Measurements from ENCODE around the gene SAMHD1.
"Not testable (repeated sequence)": the region's sequence is repeated elsewhere in the genome, so short reads cannot be mapped to it uniquely, and the experiment has no call there.

SAMHD1 gene

GRCh38 chr20:36916199-36916598 is 35.3 kb downstream of the SAMHD1 start:
- no peak for DNase-seq (ENCODE audit: low read depth in 3 of 3)

GRCh38 chr20:36908603-36909002 is 42.9 kb downstream of the SAMHD1 start:
- DNase-seq (ENCODE audit: low read depth in 3 of 3), result no peak

GRCh38 chr20:36906086-36906485 is 45.4 kb downstream of the SAMHD1 start:
- not testable (repeated sequence) for DNase-seq (ENCODE audit: low read depth in 3 of 3)

GRCh38 chr20:36905566-36905965 is 45.9 kb downstream of the SAMHD1 start:
- not testable (repeated sequence) for DNase-seq (ENCODE audit: low read depth in 3 of 3)

GRCh38 chr20:36904690-36905089 is 46.8 kb downstream of the SAMHD1 start:
- no peak for DNase-seq (ENCODE audit: low read depth in 3 of 3)

- no peak for DNase-seq (ENCODE audit: low read depth in 3 of 3)
Measured at GRCh38 chr20:36895036-36895435, 56.5 kb downstream of the SAMHD1 start.

- DNase-seq (ENCODE audit: low read depth in 3 of 3), result no peak
Measured at GRCh38 chr20:36893801-36894200, 57.7 kb downstream of the SAMHD1 start.

- no peak for DNase-seq (ENCODE audit: low read depth in 3 of 3)
Measured at GRCh38 chr20:36891211-36891610, 60.3 kb downstream of the SAMHD1 start.

- no peak for DNase-seq (ENCODE audit: low read depth in 3 of 3)
Measured at GRCh38 chr20:36890586-36890985, 60.9 kb downstream of the SAMHD1 start.

- no peak for DNase-seq (ENCODE audit: low read depth in 3 of 3)
Measured at GRCh38 chr20:36888880-36889516, 62.5 kb downstream of the SAMHD1 start.

GRCh38 chr20:36887752-36888090 is 63.8 kb downstream of the SAMHD1 start:
- DNase-seq (ENCODE audit: low read depth in 3 of 3), result no peak

GRCh38 chr20:36886859-36887751 is 64.4 kb downstream of the SAMHD1 start:
- peak; percentile 69 to 83 (median 70) for DNase-seq (ENCODE audit: low read depth in 3 of 3)

- no peak for DNase-seq (ENCODE audit: low read depth in 3 of 3)
Measured at GRCh38 chr20:36885356-36885755, 66.2 kb downstream of the SAMHD1 start.

GRCh38 chr20:36883977-36884535 is 67.5 kb downstream of the SAMHD1 start:
- DNase-seq (ENCODE audit: low read depth in 3 of 3), result no peak

- no peak for DNase-seq (ENCODE audit: low read depth in 3 of 3)
Measured at GRCh38 chr20:36881888-36882287, 69.6 kb downstream of the SAMHD1 start.

GRCh38 chr20:36881331-36881730 is 70.2 kb downstream of the SAMHD1 start:
- DNase-seq (ENCODE audit: low read depth in 3 of 3), result no peak

GRCh38 chr20:36880741-36881250 is 70.7 kb downstream of the SAMHD1 start:
- no peak for DNase-seq (ENCODE audit: low read depth in 3 of 3)

GRCh38 chr20:36878941-36879340 is 72.6 kb downstream of the SAMHD1 start:
- no peak for DNase-seq (ENCODE audit: low read depth in 3 of 3)

GRCh38 chr20:36876473-36876833 is 75.1 kb downstream of the SAMHD1 start:
- no peak for DNase-seq (ENCODE audit: low read depth in 3 of 3)

GRCh38 chr20:36875702-36876472 is 75.6 kb downstream of the SAMHD1 start, which contains the start of gene TLDC2:
Gene TLDC2, plus strand, starts transcription at chr20:36876138. Its CDS starts 37 bp downstream, at chr20:36876175.
- DNase-seq (ENCODE audit: low read depth in 3 of 3), result no peak

- DNase-seq (ENCODE audit: low read depth in 3 of 3), result not testable (repeated sequence)
Measured at GRCh38 chr20:36875093-36875492, 76.4 kb downstream of the SAMHD1 start.
